IPS-NIHi7 (cell line): ENCODE results near the gene MROH9.

Source experiments
- DNase-seq: peaks from one replicate; pipeline ENCODE4 v3.0.0; 2012; ENCODE audit warnings: mixed read lengths; ENCODE audit errors: extremely low spot score

MROH9 gene

GRCh38 chr1:170967042-170967910 lies 31.9 kb downstream of the MROH9 start:
- peak; percentile 41 for DNase-seq

- DNase-seq: no peak
These were observed 34.9 kb downstream of the MROH9 start for GRCh38 chr1:170970256-170970655.

- DNase-seq: no peak
These were observed 43.1 kb downstream of the MROH9 start for GRCh38 chr1:170978371-170978910.

GRCh38 chr1:170985406-170985805 lies 50.1 kb downstream of the MROH9 start:
- no peak for DNase-seq

GRCh38 chr1:170986901-170987300 lies 51.6 kb downstream of the MROH9 start:
- DNase-seq: no peak

- DNase-seq: no peak
These were observed 52.1 kb downstream of the MROH9 start for GRCh38 chr1:170987424-170987823.

GRCh38 chr1:170993151-170993550 lies 57.8 kb downstream of the MROH9 start:
- DNase-seq: no peak

GRCh38 chr1:170993717-170994116 lies 58.4 kb downstream of the MROH9 start:
- DNase-seq: no peak

- DNase-seq: no peak
These were observed 79.5 kb downstream of the MROH9 start for GRCh38 chr1:171014880-171015279.

- DNase-seq: no peak
These were observed 82.1 kb downstream of the MROH9 start for GRCh38 chr1:171017426-171017825.

- no peak for DNase-seq
These were observed 84.6 kb downstream of the MROH9 start for GRCh38 chr1:171019971-171020370.

GRCh38 chr1:171032822-171033702 lies 97.7 kb downstream of the MROH9 start:
- DNase-seq: peak; percentile 22

- no peak for DNase-seq
These were observed 102.3 kb downstream of the MROH9 start for GRCh38 chr1:171037626-171038025.

GRCh38 chr1:171038284-171038683 lies 103.0 kb downstream of the MROH9 start:
- no peak for DNase-seq

GRCh38 chr1:171048014-171048413 lies 112.7 kb downstream of the MROH9 start:
- DNase-seq: no peak

- no peak for DNase-seq
These were observed 117.6 kb downstream of the MROH9 start for GRCh38 chr1:171052977-171053376.

- DNase-seq: no peak
These were observed 120.8 kb downstream of the MROH9 start for GRCh38 chr1:171055966-171056643.

GRCh38 chr1:171061425-171062143 lies 126.2 kb downstream of the MROH9 start:
- no peak for DNase-seq

GRCh38 chr1:171062902-171063301 lies 127.6 kb downstream of the MROH9 start:
- no peak for DNase-seq

- DNase-seq: no peak
These were observed 139.7 kb downstream of the MROH9 start for GRCh38 chr1:171075041-171075440.

GRCh38 chr1:171081314-171081753 lies 146.0 kb downstream of the MROH9 start:
- peak; percentile 13 for DNase-seq
